Jurkat, Clone E6-1 (cell line): ENCODE data around the gene DAB2.

ENCODE experiments used
- DNase-seq: peaks from one replicate; pipeline ENCODE4 v3.0.0-alpha.2; 2011; ENCODE audit warnings: low read depth, low spot score
- H3K4me3 ChIP-seq: 2 replicates; pipeline ENCODE4 v1.5.1; 2011; ENCODE audit warnings: mild to moderate bottlenecking, low read length, control low read depth, moderate library complexity

Gene DAB2

DNA sequence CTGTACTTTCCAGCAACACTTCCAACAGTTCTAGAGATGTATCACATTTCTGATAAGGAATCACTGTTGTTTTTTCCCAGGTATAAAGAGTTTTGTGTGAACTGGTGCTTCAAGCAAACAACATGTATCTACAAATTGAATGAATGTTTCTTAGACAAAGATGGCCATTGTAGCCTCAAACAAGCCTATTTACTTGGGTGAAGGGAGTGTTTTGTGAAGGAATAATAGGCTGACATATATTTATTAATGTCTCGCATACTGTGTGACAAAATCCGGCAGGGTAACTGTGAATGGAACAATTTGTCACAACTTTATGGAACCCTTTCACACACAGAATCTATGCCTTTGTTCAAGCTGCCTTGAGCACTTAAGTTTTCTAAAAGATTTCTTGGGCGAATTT, 24.8 kb upstream of the DAB2 start:
- H3K4me3 ChIP-seq = no peak overlapping the region
- DNase-seq = no peak

DNA sequence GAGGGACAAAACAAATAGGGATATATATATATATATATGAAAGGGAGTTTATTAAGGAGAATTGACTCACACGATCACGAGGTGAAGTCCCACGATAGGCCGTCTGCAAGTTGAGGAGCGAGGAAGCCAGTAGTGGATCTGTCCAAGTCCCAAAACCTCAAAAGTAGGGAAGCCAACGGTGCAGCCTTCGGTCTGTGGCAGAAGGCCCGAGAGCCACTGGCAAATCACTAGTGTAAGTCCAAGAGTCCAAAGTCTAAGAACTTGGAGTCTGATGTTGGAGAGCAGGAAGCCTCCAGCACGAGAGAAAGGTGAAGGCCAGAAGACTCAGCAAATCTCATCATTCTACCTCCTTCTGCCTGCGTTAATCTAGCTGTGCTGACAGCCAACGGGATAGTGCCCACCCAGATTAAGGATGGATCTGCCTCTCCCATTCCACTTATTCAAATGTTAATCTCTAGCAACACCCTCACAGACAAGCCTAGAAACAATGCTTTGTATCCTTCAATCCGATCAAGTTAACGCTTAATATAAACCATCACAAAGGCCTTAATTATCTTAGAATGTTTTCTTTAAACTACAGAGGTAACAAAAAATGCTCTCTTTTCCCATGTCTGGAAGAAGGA, 23.8 kb upstream of the DAB2 start:
- DNase-seq = no peak
- H3K4me3 ChIP-seq = no peak overlapping the region

DNA sequence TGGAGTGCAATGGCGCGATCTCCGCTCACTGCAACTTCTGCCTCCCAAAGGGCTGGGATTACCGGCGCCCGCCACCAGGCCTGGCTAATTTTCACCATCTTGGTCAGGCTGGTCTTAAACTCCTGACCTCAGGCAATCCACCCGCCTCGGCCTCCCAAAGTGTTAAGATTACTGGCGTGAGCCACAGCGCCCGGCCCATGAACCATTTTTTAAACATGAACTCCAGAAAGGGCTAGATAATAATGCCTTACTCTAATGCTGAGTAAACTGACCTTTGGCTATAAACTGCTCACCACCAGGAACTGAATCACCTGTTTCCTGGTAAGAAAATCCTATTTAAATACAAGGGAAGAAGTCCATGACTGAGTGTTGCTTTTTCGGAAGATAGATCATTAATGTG, 23.2 kb upstream of the DAB2 start:
- no peak overlapping the region for H3K4me3 ChIP-seq
- DNase-seq = no peak

DNA sequence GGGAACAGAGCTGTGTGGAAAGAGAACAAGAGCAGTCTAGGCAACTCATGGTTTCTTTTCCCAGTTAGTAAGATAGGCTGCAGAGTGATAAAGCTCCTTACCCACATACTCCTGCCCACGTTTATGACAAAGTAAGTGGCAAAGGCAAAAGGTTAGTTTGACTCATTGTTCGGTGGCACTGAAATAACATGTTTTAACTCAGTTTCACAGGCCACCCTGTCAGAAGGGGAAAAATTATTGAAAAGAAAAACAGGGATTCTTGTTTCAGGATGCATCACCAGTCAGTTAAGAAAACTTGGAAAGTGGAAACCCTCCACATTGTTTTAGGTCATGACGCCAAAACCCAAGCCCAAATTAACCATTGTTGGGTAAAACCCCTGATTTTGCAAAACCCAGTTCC, 22.3 kb upstream of the DAB2 start:
- no peak overlapping the region for H3K4me3 ChIP-seq
- DNase-seq = no peak

DNA sequence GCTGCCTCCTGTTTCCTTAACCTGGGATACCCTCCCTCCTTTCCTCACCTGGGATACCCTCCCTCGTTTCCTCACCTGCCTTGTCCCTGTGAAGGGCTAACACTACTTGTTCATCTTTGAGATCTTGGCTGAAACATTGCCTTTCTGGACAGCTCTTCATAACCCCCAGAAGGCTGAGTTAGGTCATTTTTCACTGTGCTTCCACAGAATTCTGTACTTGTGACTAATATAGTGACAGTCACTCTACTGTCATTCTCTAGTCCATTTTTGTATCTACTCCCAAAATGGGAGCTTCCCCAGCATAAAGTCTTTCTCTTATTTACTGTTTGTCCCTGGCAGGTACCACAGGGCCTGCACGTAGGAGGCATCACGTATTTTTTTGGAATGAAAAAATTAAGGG, 21.5 kb upstream of the DAB2 start:
- DNase-seq = no peak
- no peak overlapping the region for H3K4me3 ChIP-seq

DNA sequence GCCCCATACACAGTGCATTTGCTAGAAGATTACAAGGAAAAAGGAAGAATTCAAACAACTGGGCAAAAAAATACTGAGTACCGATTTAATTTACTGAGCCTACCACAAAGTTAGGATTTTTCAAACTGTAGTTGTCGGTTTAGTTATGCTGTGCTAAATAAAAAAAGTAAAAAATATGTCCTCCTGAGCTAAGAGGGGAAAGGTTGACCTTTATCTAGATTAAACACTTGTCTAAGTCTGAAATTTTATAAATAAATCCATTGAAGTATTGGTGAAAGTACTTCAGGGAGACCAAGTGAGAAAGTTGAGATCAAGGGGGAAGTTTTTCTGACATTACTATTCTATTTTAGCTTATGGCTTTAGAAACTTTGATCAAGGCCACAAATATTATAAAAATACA, 19.1 kb upstream of the DAB2 start:
- no peak overlapping the region for H3K4me3 ChIP-seq
- no peak for DNase-seq

DNA sequence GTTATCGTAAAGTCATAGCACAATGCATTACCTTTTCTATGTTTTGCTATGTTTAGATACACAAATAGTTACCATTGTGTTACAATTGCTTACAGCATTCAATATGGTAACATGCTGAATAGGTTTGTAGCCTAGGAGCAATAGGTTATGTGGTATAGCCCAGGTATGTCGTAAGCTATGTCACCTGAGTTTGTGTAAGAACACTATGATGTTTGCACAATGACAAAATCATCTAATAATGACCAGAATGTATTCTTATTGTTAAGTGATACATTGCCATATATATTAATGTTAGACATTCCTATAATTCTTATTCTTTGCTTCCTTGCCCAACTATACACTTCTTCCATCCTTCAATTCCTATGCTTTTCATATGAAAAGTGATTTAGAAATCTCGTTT, 18.2 kb upstream of the DAB2 start:
- no peak overlapping the region for H3K4me3 ChIP-seq
- DNase-seq = no peak

DNA sequence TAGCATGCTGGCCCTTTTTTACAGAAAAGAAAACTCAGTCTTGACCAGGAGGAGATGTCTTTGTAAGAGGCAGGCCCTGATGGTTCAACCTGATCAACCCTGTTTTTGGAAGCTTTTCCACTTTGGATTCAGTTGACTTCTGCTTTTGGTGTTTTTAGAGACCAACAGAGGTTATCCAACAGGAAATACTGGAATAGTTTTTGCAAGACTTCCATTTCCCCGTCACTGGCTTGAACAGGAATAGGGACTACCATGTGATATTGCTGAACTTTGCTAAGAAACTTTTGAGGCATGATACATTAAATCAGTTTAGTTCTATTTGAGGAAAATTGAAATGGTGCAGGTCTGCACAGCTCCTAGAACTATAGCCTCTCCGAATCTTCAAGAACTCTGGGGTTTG, 17.1 kb upstream of the DAB2 start:
- no peak for DNase-seq
- H3K4me3 ChIP-seq = no peak overlapping the region

DNA sequence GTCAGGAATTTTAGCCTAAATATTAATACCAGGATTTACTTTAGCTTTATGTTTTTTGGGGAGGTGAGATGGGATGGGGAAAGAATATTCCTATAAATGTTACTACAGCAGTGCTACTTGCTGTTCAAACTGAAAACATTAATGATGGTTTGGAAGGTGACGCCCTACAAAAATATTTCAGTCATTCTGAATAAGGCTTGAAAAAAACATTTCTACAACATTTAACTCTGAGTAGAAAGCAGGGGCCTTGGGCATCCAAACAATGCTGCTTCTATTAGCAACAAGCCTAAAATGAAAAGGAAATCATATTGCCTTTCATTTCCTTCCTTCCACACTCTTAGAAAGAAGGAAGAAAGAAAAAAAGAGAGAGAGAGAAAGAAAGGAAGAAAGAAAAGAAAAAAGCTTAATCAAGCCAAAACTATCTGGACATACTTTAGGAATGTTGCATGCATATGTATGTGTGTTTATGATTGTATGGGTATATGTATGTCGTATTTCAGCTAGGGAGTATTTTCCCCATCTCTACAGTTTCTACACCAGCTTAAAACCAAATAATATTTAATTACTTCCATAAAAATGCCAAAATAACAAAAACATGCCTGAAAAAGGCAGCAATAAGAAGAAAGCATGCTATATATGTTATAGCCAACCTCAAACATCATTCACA, 16.3 kb upstream of the DAB2 start:
- DNase-seq = no peak
- H3K4me3 ChIP-seq = no peak overlapping the region

DNA sequence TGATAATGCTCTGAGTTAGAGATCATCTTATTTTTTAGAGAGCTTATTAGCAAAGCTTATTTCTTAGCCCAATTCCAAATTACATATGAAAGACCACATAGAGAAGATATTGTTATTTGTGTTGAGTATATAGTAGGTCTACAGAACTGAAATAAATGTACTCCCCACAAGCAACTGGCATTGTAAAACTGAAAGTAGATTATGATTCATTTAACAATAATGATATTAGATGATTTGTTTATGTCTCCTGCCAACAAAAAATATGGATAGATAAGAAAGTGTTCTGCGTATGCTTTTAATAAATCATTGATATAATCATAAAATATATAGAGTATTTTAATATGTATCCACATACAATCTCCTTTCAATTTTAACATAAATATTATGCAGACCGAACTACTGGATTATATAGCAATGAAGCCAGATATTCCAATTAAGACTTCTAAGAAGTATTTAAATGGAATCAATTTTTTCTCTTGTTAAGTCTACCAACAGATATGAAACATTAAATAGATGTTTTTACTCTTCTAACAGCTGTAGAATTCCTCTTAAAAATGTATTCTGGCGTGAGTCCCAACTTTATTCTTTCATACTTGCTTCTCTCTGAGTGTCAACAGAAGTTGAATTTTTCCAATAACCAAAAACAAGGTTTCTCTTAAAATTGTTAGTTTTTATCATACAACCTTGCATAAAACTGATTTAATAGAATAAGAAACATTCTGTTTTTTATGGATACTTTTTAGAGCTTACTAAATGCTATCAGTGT, 15.6 kb upstream of the DAB2 start:
- no peak for DNase-seq
- no peak overlapping the region for H3K4me3 ChIP-seq

DNA sequence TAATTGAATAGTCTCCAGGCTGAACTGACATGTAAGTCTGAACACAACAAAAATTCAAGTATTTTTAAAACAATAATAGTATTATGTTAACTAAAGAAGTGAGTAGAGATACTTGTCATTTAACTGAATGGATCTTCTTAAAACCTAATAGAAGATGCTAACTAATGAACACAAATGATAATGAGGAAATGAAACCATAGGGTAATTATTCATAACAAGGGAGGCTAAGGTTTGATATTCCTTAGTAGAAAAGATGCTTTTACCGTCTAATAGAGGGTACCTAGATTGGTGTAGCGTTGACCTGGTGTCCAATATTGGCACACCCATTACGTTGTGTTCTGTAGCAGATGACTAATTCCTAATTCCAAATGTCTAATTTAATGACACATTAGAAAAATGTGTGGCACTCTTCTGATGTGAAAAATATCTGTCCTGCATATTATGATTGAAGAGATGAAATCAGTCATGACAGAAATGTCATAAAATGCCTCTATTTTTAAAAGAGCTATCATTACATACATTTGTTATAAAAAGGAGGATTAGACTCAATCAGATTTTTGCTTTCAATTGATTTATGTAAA, 14.9 kb upstream of the DAB2 start:
- no peak for DNase-seq
- H3K4me3 ChIP-seq = no peak overlapping the region

DNA sequence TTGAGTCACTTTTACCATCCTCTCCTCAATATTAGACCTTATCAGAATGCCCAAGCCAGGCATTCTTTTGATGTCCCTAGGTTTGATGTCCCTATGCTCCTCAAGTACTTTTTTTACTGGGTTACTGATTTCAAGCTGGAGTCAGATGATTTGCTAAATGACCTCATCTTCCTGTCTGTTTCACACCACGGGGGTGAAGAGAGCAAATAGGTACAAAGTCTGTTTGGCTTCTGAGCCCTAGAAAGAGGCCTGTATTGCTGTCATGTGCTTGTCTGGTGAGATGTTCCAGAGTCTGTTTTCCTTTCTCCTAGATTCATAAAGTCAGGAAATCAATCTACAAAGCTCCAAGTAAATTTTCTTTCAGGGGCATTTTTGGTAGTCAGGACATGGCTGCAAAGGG, 12.7 kb upstream of the DAB2 start:
- DNase-seq = no peak
- H3K4me3 ChIP-seq = no peak overlapping the region

DNA sequence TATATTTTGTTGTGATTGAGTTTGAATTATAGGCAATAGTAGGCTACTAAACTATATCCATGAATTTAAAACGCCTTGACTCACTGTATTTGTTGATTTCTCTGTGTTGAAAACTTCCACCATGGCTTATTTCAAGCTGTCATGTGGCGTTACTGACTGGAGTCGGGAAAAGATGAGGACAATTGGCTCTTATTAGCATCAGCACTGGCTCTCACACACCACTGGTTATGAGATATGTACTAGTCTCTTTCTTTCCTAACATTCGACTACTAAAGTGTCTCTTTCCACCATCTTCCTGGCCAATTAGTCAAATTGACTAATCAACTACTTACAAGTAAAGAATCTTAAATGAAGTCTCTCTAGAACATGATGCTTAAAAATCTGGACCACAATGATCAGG, 9.1 kb upstream of the DAB2 start:
- no peak for DNase-seq
- H3K4me3 ChIP-seq = no peak overlapping the region

DNA sequence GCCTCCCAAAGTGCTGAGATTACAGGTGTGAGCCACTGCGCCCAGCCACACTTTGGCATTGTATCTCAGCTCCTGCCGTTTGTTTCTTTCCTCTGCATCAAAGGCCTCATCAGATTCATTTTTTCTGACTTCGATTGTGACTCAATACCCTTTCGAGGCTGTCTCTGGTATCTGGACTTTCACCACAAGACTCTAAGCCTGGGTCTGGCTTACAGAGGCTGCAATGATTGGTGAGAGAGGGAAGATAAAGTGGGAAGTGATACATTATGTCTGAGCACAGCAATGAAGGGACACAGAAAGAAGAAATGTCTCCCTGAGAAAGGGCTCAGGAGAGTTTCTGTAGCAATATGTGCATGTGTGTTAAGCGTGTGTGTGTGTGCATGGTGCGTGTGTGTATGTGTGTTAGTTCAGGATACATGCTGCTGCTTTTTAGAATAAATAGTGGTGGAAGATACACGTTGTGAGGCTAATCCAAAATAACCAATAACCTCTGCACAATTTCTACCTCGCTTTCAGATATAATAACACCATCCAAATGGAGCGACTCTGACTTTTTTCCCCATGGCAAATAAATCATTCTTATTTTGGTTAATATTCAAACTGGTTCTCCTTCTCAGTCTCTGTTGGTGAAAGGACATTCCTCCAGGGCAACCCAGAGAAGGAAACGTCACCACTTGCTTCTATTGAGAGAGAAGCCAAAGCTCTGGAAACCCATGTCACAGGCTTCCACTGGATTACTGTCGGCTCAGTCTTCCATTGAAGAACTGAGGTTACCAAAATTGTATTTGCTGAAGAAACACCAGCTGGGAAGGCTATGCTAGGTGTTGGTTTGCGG, 8.1 kb upstream of the DAB2 start:
- DNase-seq = no peak
- H3K4me3 ChIP-seq = no peak overlapping the region

DNA sequence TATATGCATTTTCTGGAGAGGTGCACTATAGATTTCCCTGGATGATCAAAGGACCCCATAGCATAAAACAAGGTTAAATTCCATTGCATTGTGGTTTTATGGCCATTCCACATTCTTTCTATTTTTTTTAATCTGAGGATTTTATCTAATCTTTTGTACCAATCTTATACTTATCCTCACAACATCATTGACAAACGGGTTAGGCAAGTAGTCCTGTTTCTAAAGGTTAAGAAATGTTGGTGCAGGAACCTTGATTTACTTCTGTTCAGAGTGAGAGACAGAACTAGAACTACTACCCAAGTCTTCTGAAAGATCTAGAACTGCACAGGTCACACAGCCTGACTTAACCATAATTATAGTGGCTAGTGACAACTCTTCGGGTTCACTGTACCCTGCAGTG, 5.7 kb upstream of the DAB2 start:
- DNase-seq = no peak
- no peak overlapping the region for H3K4me3 ChIP-seq

DNA sequence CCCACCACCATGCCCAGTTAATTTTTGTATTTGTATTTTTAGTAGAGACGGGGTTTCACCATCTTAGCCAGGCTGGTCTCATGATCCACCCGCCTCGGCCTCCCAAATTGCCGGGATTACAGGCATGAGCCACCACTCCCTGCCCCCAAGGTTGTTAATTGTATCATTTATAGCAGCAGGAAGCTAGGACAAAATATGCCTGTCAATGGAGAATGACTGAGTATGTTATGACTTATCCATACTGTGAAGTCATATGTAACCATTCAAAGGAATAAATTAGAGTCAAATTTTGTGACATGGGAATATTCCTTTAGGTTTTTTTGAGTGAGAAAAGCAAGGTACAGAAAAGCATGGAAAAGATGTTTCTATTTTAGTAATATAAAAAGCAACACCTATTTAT, 3.9 kb upstream of the DAB2 start:
- no peak for DNase-seq
- no peak overlapping the region for H3K4me3 ChIP-seq

DNA sequence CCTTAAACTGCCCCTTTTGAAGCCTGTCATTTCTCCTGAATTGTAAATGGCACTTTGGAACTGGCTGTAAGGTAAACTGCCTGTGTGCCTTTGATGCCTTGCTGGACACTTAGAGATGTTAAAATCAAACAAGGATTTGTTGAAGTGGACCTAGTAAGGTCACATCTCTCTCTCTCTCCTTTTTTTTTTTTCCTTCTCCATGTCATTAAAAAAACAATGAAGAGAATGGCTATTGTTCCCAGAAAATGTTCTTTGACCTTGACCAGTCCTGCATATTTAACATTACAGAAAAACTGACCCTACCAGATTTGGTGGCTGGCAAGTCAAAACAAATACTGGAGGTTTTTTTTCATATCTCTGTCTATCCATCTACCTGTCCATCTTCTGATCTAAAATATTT, 2.9 kb upstream of the DAB2 start:
- no peak for DNase-seq
- no peak overlapping the region for H3K4me3 ChIP-seq

DNA sequence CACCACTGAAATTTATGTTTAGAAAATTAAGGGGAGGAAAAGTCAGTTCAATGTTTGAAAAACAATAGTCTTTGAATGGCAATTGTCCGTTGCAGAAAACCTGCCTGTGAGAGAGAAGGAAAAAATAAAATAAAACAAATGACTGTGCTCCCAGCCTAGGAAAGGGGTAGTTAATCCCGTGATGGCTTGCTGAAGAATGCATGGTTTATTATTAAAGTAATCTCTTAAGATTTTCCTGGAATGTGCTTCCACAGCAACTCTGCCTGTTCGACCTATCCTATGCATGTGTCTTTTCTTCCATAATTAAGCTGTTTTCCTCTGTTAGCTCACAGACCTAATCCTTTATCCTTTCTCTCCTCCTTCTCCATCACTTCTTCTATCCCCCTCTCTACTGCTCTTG, 2.4 kb upstream of the DAB2 start:
- no peak overlapping the region for H3K4me3 ChIP-seq
- DNase-seq = no peak

DNA sequence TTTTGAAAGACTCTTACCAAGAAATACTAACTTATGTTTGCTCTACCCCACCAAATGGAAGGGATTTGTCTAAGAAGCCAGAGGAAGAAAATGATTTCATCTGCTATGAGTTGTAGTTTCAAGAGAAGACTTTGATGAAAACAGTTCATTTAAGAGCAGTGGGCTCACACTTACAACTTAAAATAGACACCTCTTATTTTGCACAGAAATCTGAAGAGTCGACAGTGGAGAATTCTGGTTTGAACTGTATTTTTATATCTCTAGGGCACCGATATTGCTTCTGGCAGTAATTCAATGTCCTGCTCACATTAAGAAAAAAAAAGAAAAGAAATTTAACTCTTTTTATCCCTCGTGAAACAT, 1.9 kb upstream of the DAB2 start:
- H3K4me3 ChIP-seq = no peak overlapping the region

More for the DNA sequence above, 1.9 kb upstream of the DAB2 start:
- DNase-seq = no peak
